Esophagus muscularis mucosa (tissue), 4 donors: ENCODE results near the gene TFB1M.

ENCODE experiments used
- CTCF ChIP-seq, 3 experiments: fragments of 200-600 bp in 2 of 3; fragments of 450-650 bp in 1 of 3; sonication (generic) in 2 of 3; IDR thresholded peaks; one replicate each; pipeline ENCODE4 v1.5.1; 2017 to 2019; ENCODE audit warnings: antibody characterized with exemption in 3 of 3, mild to moderate bottlenecking in 2 of 3, moderate library complexity in 1 of 3
- EP300 ChIP-seq: sonication (generic); formaldehyde crosslinking; IDR thresholded peaks from one replicate; pipeline ENCODE4 v1.6.1; 2017; ENCODE audit warnings: antibody characterized with exemption
- POLR2A ChIP-seq: fragments of 450-650 bp; IDR thresholded peaks from one replicate; pipeline ENCODE4 v1.6.1; 2017; ENCODE audit warnings: antibody characterized with exemption, moderate library complexity, mild to moderate bottlenecking, low read depth

GRCh38 chr6:155219858-155220301 lies 94.4 kb downstream of the TFB1M start:
- TF ChIP-seq CTCF (IDR thresholded peaks at IDR 0.05) (no peak), EP300 (no peak), POLR2A (no peak)
